GM18526 (cell line): ENCODE data around the gene SKIL.

Source experiments
- POLR2A ChIP-seq: IDR thresholded peaks from 3 replicates; pipeline ENCODE4 v1.6.1; 2011; ENCODE audit not compliant: insufficient read length; ENCODE audit errors: extremely low read depth

SKIL gene

GRCh38 chr3:170357176-170358041 lies at the start of gene SKIL:
TSS of gene SKIL (plus strand) at chr3:170357715. CDS start at chr3:170360332, 2,617 bp downstream.
- TF ChIP-seq POLR2A, result peak; percentile 52

- TF ChIP-seq POLR2A, result no peak
These were observed 48.5 kb upstream of the SKIL start for GRCh38 chr3:170309046-170309445.

- no peak for TF ChIP-seq POLR2A
These were observed 39.6 kb upstream of the SKIL start for GRCh38 chr3:170317954-170318353.

DNA sequence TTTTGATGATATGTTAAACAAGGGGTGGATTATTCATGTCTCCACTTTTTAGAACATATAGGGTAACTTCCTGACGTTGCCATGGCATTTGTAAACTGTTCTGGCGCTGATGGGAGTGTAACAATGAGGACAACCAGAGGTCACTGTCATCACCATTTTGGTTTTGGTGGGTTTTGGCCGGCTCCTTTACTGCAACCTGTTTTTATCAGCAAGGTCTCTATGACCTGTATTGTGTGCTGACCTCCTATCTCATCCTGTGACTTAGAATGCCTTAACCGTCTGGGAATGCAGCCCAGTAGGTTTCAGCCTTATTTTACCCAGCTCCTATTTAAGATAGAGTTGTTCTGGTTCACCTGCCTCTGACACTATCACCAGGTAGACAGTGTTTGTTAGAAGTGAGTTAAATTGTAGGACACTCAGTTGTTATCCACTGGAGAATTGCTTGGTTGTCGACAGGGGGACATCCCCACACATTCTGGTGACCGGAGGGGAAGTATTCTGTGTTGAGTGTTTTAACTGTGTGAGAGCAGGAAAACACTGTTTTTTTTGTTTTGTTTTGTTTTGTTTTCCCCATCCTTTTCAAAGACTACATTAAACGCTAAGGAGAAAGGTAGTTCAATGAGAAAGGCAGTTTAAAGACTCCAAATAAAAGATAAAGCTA lies 36.9 kb upstream of the SKIL start:
- no peak for TF ChIP-seq POLR2A

DNA sequence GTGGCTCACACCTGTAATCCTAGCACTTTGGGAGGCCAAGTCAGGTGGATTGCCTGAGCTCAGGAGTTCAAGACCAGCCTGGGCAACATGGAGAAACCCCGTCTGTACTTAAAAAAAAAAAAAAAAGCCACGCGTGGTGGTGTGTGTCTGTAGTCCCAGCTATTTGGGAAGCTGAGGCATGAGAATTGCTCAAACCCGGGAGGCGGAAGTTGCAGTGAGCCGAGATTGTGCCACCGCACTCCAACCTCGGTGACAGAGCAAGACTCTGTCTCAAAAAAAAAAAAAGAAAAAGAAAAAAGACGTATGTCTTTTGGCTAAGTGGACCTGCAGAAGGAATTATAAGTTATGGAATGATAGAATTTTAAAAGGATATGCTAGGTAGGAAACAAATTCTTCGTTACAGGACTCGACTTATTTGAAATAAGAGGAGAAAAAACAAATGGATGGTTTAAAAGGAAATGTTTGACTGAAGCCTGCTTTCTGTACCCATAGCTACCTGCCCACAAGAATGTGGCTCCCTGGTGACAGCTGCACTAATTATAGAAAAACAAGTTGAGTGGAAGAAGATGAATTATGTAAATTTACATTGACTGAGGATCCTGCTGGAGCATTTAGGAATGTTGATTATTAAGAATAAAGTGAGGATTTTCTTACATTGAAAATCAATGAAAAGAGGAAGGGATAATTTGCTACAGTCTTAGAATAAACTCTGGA lies 36.0 kb upstream of the SKIL start:
- no peak for TF ChIP-seq POLR2A

DNA sequence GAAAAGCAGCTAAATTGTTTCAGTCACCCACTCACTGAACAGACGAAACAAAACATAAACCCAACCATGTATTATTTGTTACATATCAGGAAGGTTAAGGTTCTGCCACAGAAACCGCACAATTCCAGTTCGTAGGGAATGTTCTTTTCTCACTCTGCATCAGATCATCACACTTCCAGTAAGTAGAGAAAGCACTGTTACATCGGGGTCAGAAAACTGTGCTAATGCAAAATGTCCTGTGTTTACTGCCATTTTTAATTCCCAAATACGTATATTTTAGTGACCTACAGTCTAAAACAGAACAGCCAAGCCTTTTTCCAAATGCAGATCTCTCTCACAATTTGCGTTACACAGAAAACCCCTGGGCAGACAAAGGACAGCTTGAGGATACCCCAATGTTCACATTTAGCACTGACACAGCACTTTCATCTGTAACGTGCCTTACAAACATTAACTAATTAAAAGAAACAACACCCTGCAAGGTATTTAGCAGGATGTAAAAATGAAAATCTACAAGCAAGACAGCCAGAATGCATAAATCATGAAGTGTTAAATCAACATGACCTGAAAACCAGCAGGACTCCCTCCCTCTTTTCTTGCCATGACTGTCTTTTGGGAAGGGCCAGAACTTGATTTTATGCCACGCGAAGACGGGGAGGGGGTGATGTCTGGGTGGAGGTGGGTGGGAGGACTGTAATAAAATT lies 34.8 kb upstream of the SKIL start:
- TF ChIP-seq POLR2A, result no peak

DNA sequence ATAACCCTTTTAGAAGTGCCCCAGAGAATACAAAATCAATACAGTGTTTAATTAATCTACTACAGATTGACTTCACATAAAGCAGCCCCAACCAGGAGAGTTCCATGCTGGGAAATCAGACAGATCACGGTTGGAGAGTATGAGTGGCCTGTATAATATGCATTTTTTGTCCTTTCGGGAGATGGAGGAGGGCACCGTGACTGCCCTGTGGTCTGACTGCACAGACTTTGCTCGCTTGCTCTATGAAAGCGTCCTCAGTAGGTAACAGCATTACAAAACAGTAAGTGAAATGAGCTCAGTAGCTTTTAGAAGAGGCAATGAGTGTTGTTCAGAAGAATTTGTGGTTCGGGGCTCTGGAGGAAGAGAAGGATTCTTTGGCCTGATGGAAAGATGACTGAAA lies 34.2 kb upstream of the SKIL start:
- TF ChIP-seq POLR2A, result no peak

GRCh38 chr3:170324962-170325361 lies 32.6 kb upstream of the SKIL start:
- no peak for TF ChIP-seq POLR2A

DNA sequence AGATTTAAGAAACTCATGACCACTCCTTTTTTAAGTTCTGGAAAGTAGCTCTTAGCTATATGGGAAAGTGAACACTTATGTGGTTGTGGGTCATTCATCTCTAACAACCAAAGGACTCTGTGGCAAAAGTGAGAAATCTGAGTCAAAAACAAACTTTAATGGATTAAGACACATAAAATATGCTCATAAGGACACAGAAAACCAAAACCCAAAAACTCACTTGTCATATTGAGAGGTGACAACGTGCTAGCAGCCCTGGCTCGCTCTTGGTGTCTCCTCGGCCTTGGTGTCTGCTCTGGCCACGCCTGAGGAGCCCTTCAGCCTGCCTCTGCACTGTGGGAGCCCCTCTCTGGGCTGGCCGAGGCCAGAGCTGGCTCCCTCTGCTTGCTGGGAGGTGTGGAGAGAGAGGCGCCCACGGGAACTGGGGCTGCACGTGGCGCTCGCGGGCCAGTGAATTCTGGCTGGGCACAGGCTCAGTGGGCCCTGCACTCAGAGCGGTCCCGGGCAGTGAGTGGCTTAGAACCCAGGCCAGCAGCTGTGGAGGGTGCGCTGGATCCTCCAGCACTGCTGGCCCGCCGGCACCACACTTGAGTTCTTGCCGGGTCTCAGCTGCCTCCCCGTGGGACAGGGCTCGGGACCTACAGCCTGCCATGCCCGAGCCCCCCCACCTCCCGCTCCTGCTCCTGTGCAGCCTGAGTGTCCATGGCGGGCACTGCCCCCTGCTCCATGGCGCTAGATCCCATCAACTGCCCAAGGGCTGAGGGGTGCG lies 30.3 kb upstream of the SKIL start:
- TF ChIP-seq POLR2A, result no peak

GRCh38 chr3:170330366-170330765 lies 27.1 kb upstream of the SKIL start:
- TF ChIP-seq POLR2A, result no peak

DNA sequence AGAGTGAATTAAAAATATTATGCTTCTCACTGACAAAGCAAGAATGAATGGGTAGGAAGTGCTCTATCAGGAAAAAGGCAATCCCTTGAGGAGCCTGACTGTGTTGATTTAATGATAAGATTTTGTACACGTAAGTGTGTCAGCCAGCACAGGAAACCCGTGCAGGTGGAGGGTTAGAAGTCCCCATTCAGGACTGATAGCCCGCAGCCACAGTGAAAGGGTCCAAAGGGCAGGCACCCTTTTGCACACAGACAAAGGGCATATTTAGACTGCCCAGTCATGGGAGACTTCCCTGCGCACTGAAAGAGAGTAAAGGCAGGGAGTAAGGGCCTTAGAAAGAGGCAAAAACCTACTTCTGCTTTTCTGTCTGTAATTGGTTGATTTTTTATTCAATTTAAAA lies 26.4 kb upstream of the SKIL start:
- no peak for TF ChIP-seq POLR2A

DNA sequence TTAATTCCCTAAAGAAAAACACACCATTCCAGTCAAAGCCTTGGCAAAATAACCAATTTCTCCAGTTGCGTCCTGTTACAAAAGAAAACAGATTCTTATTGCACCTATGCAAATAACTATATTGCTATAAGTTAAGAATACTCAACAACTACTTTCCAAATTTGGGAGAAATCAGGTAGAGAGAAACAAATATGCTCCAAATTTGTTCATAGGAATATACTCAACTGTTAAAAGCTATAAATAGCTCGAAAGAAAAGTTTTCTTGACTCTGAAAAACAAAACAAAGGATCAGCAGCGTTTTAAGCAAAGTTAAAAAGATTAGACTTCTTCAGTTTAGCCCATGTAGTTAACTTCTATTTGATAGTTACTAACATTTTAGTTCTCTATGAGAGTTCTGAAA lies 20.1 kb upstream of the SKIL start:
- TF ChIP-seq POLR2A, result no peak

DNA sequence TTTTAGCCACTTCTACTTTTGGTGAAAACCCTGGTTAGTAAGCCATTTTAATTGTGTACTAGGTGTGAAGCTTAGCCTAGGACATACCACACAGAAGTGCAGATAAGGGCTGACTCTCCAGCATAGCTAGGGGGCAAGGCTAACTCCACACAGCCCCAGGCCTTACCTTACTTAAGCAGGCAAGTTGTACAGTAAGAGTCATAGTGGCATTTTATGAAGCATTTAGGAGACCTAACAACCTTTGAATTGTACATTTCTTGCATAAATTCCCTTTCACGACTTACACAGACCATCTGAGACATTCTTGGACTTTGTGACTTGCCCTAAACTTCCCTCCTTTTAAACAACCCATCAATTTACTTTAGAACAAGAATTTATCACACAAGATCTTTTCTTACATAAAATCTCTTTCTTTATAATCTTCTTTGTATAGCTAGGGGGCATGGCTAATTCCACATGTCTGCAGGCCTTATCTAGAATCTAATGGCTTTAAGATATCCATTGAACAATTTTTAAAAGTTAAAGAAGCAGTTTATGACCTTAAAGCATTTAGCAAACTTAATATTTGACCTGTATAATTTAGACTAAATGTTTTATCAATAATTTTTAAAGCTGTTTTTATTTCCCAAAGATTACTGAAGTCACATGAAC lies 18.7 kb upstream of the SKIL start:
- no peak for TF ChIP-seq POLR2A

- no peak for TF ChIP-seq POLR2A
These were observed 12.5 kb upstream of the SKIL start for GRCh38 chr3:170344971-170345370.
